Measurements from ENCODE around the gene LRSAM1.

Gene LRSAM1

GRCh38 chr9:127428348-127428747, 23.0 kb upstream of the LRSAM1 start:
- no peak for DNase-seq

GRCh38 chr9:127430415-127430814, 20.9 kb upstream of the LRSAM1 start:
- DNase-seq: no peak

- no peak for DNase-seq
Observed at GRCh38 chr9:127437497-127438264, 13.6 kb upstream of the LRSAM1 start.

- DNase-seq: no peak
Observed at GRCh38 chr9:127438394-127438793, 12.9 kb upstream of the LRSAM1 start.

- DNase-seq: no peak
Observed at GRCh38 chr9:127444283-127444920, 6.9 kb upstream of the LRSAM1 start.

- DNase-seq: no peak
Observed at GRCh38 chr9:127444921-127445850, 6.1 kb upstream of the LRSAM1 start.

- no peak for DNase-seq
Observed at GRCh38 chr9:127445851-127446712, 5.2 kb upstream of the LRSAM1 start.

- no peak for DNase-seq
Observed at GRCh38 chr9:127446713-127447415, 4.4 kb upstream of the LRSAM1 start.

GRCh38 chr9:127447416-127448111, 3.7 kb upstream of the LRSAM1 start:
- DNase-seq: no peak

- no peak for DNase-seq
Observed at GRCh38 chr9:127448112-127448805, 3.1 kb upstream of the LRSAM1 start.

- no peak for DNase-seq
Observed at GRCh38 chr9:127449332-127449966, 1.9 kb upstream of the LRSAM1 start.

GRCh38 chr9:127450243-127450760, 1.0 kb upstream of the LRSAM1 start:
- DNase-seq: no peak

- no peak for DNase-seq
Observed at GRCh38 chr9:127451608-127451857, 223 bp downstream of the LRSAM1 start.

- no peak for DNase-seq
Observed at GRCh38 chr9:127451858-127452656, 747 bp downstream of the LRSAM1 start.

GRCh38 chr9:127452691-127453090, 1.4 kb downstream of the LRSAM1 start:
- no peak for DNase-seq

GRCh38 chr9:127455324-127455992, 4.1 kb downstream of the LRSAM1 start:
- DNase-seq: no peak

- DNase-seq: no peak
Observed at GRCh38 chr9:127457191-127457878, 6.0 kb downstream of the LRSAM1 start.

- no peak for DNase-seq
Observed at GRCh38 chr9:127458921-127459320, 7.6 kb downstream of the LRSAM1 start.
